Lower leg skin (tissue), 3 donors: ENCODE measurements around the gene RNPS1.

ENCODE experiments used
- POLR2A ChIP-seq, 2 donors: fragments of 450-650 bp; IDR thresholded peaks; one replicate each; pipeline ENCODE4 v1.6.1; 2016 to 2017; ENCODE audit warnings: antibody characterized with exemption in 2 of 2, mild to moderate bottlenecking in 1 of 2, moderate library complexity in 1 of 2
- TF ChIP-seq, protein P1 (sequence below), 3 donors: fragments of 450-650 bp; IDR thresholded peaks; one replicate each; pipeline ENCODE4 v1.5.1; 2016; ENCODE audit warnings: antibody characterized with exemption in 3 of 3, mild to moderate bottlenecking in 3 of 3, moderate library complexity in 2 of 3

- TF ChIP-seq, protein P1, sequence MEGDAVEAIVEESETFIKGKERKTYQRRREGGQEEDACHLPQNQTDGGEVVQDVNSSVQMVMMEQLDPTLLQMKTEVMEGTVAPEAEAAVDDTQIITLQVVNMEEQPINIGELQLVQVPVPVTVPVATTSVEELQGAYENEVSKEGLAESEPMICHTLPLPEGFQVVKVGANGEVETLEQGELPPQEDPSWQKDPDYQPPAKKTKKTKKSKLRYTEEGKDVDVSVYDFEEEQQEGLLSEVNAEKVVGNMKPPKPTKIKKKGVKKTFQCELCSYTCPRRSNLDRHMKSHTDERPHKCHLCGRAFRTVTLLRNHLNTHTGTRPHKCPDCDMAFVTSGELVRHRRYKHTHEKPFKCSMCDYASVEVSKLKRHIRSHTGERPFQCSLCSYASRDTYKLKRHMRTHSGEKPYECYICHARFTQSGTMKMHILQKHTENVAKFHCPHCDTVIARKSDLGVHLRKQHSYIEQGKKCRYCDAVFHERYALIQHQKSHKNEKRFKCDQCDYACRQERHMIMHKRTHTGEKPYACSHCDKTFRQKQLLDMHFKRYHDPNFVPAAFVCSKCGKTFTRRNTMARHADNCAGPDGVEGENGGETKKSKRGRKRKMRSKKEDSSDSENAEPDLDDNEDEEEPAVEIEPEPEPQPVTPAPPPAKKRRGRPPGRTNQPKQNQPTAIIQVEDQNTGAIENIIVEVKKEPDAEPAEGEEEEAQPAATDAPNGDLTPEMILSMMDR (IDR thresholded peaks at IDR 0.05) = no peak
- no peak for TF ChIP-seq POLR2A (IDR thresholded peaks at IDR 0.05)
Measured at GRCh38 chr16:2288726-2289125, 20.8 kb upstream of the RNPS1 start.
